HepG2 (cell line): ENCODE data around the gene R3HDM1. TPM values are rescaled to one million over a fixed set of nuclear protein-coding genes. Genes with fewer than 3 reads are reported as not detected.

Experiments
- ARID5B ChIP-seq: IDR thresholded peaks from 2 replicates; pipeline ENCODE4 v1.4.0; 2020; ENCODE audit warnings: mild to moderate bottlenecking, missing genetic modification reagents
- KLF11 ChIP-seq: IDR thresholded peaks from 2 replicates; pipeline ENCODE4 v1.6.1; 2016; ENCODE audit warnings: missing compliant biosample characterization
- KLF15 ChIP-seq: sonication (generic); formaldehyde crosslinking; IDR thresholded peaks from 2 replicates; pipeline ENCODE4 v1.8.1; 2023; ENCODE audit warnings: borderline replicate concordance, mild to moderate bottlenecking, inconsistent platforms, missing genetic modification reagents, mixed read lengths
- POLR2G ChIP-seq: fragments of 200-400 bp; formaldehyde crosslinking; IDR thresholded peaks from 2 replicates; pipeline ENCODE4 v1.6.1; 2018; ENCODE audit warnings: mild to moderate bottlenecking, low read depth, low read length, moderate library complexity
- PRDM15 ChIP-seq: sonication (generic); formaldehyde crosslinking; IDR thresholded peaks from 2 replicates; pipeline ENCODE4 v1.4.0; 2020; ENCODE audit warnings: missing genetic modification reagents
- SKIL ChIP-seq: sonication (generic); formaldehyde crosslinking; IDR thresholded peaks from 2 replicates; pipeline ENCODE4 v1.8.0; 2022; ENCODE audit warnings: missing genetic modification reagents, mild to moderate bottlenecking, moderate library complexity, borderline replicate concordance
- SPEN ChIP-seq: sonication (generic); formaldehyde crosslinking; IDR thresholded peaks from 2 replicates; pipeline ENCODE4 v1.5.1; 2020; ENCODE audit warnings: low read depth, mild to moderate bottlenecking, missing genetic modification reagents
- ZNF331 ChIP-seq: sonication (generic); formaldehyde crosslinking; IDR thresholded peaks from 2 replicates; pipeline ENCODE4 v1.4.0; 2020; ENCODE audit warnings: missing genetic modification reagents
- ZNF430 ChIP-seq: sonication (generic); formaldehyde crosslinking; IDR thresholded peaks from 2 replicates; pipeline ENCODE4 v1.9.0; 2021; ENCODE audit warnings: mild to moderate bottlenecking, missing genetic modification reagents
- ZNF615 ChIP-seq: sonication (generic); formaldehyde crosslinking; IDR thresholded peaks from 2 replicates; pipeline ENCODE4 v1.5.0; 2020; ENCODE audit warnings: mild to moderate bottlenecking, missing genetic modification reagents, borderline replicate concordance
- polyA plus RNA-seq, 8 experiments: library from polyadenylated mRNA; depleted of rRNA in 3 of 8; stranded (reverse) in 7 of 8; unstranded in 1 of 8; fragments of >200 nt; fragmentation: Illumina TruSeq in 4 of 8; extraction: Trizol in 4 of 8; gene quantifications; 2 replicates each; pipeline versions ENCODE4 v1.2.1 to v1.2.3, GENCODE V29; 2011 to 2016; ENCODE audit warnings: low read depth in 4 of 8, missing spikeins in 1 of 8, mixed read lengths in 1 of 8; ENCODE audit not compliant: insufficient read depth in 1 of 8
- total RNA-seq, 5 experiments: library from RNA; depleted of rRNA; stranded (reverse); fragments of >200 nt; fragmentation: Illumina TruSeq; extraction: Trizol; gene quantifications; 2 replicates each; pipeline ENCODE4 v1.2.3, GENCODE V29; 2016; ENCODE audit warnings: low read depth in 1 of 5
- TF ChIP-seq, protein P1 (sequence below): sonication (generic); formaldehyde crosslinking; IDR thresholded peaks from 2 replicates; pipeline ENCODE4 v1.5.1; 2020; ENCODE audit warnings: mild to moderate bottlenecking, moderate library complexity, missing genetic modification reagents
- TF ChIP-seq, protein P2 (sequence below): sonication (generic); formaldehyde crosslinking; IDR thresholded peaks from 2 replicates; pipeline ENCODE4 v1.8.0; 2023; ENCODE audit warnings: mild to moderate bottlenecking, missing genetic modification reagents
- TF ChIP-seq, protein P3 (sequence below): sonication (generic); formaldehyde crosslinking; IDR thresholded peaks from 2 replicates; pipeline ENCODE4 v1.5.0; 2020; ENCODE audit warnings: missing genetic modification reagents

R3HDM1 gene
- total and polyA plus RNA-seq, 2 of the 13 experiments (the other 11 are each of a cell fraction or from before 2014, with no cell fraction given): 15.7 to 54.3 TPM

GRCh38 chr2:135530313-135531230, 712 bp upstream of the R3HDM1 start, which contains the start of gene ZRANB3 (continued):
- TF ChIP-seq SKIL (CRISPR knock-in tag): peak; percentile 26; the same call in 1 of the 2 replicates
- TF ChIP-seq, protein P1, sequence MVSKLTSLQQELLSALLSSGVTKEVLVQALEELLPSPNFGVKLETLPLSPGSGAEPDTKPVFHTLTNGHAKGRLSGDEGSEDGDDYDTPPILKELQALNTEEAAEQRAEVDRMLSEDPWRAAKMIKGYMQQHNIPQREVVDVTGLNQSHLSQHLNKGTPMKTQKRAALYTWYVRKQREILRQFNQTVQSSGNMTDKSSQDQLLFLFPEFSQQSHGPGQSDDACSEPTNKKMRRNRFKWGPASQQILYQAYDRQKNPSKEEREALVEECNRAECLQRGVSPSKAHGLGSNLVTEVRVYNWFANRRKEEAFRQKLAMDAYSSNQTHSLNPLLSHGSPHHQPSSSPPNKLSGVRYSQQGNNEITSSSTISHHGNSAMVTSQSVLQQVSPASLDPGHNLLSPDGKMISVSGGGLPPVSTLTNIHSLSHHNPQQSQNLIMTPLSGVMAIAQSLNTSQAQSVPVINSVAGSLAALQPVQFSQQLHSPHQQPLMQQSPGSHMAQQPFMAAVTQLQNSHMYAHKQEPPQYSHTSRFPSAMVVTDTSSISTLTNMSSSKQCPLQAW: peak; percentile 73
- peak; percentile 21; the same call in 1 of the 2 replicates for TF ChIP-seq ARID5B
- peak; percentile 38; the same call in 1 of the 2 replicates for TF ChIP-seq ZNF331 (CRISPR knock-in tag)
- TF ChIP-seq POLR2G: peak; percentile 77
- no peak for TF ChIP-seq ZNF615 (CRISPR knock-in tag)
- TF ChIP-seq, protein P2, sequence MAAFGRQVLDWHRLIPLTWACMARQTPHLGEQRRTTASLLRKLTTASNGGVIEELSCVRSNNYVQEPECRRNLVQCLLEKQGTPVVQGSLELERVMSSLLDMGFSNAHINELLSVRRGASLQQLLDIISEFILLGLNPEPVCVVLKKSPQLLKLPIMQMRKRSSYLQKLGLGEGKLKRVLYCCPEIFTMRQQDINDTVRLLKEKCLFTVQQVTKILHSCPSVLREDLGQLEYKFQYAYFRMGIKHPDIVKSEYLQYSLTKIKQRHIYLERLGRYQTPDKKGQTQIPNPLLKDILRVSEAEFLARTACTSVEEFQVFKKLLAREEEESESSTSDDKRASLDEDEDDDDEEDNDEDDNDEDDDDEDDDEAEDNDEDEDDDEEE (CRISPR knock-in tag): no peak
- peak; percentile 33; the same call in 1 of the 2 replicates for TF ChIP-seq SPEN (CRISPR knock-in tag)
- TF ChIP-seq, protein P3, sequence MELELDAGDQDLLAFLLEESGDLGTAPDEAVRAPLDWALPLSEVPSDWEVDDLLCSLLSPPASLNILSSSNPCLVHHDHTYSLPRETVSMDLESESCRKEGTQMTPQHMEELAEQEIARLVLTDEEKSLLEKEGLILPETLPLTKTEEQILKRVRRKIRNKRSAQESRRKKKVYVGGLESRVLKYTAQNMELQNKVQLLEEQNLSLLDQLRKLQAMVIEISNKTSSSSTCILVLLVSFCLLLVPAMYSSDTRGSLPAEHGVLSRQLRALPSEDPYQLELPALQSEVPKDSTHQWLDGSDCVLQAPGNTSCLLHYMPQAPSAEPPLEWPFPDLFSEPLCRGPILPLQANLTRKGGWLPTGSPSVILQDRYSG (CRISPR knock-in tag): 0 out of 2 replicates have a peak, but pooled peaks have one; percentile 36
- TF ChIP-seq PRDM15 (CRISPR knock-in tag): 0 out of 2 replicates have a peak, but pooled peaks have one; percentile 63
- TF ChIP-seq KLF11 (CRISPR knock-in tag): peak; percentile 33; the same call in 1 of the 2 replicates
- no peak for TF ChIP-seq KLF15 (CRISPR knock-in tag)
- TF ChIP-seq ZNF430 (CRISPR knock-in tag): peak; percentile 53; the same call in 1 of the 2 replicates
